ENCODE measurements around the gene ZNF462.

Gene ZNF462

DNA sequence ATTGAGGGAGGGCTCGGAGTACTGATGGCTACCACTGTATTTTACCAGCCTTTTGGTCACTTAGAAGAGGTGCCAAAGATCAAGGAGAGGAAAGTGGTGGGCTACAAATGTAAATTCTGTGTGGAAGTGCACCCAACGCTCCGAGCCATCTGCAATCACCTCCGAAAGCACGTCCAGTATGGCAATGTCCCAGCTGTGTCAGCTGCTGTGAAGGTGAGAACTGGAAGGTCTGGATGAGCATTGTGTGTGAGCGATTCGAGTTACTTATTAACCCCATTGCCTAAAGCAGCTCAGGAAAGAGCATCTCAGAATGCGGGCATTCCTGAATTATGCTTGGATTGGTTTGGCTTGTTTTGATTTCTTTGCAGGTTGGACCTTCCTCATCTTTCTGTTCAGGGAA is 67.5 kb downstream of the ZNF462 start:
- no peak for ATAC-seq

DNA sequence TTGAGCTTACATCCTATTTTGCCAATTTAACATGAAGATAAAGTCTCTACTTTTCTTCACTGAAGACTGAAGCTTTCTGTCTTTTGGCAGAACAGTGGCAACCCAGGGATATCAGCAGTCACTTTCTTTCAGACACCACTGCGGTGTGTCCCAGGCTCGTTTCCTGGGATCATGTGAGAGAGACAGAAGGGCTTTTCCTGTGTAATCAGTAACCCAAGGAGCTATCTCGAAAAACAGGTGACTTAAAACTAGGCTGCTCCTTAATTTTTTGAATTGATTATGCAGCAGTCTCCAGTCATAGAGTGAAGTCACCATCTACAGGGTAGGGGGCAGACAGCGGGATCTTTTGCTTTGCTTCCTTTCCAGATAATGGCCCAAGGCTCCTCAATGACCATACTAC is 68.5 kb downstream of the ZNF462 start:
- ATAC-seq, result no peak

DNA sequence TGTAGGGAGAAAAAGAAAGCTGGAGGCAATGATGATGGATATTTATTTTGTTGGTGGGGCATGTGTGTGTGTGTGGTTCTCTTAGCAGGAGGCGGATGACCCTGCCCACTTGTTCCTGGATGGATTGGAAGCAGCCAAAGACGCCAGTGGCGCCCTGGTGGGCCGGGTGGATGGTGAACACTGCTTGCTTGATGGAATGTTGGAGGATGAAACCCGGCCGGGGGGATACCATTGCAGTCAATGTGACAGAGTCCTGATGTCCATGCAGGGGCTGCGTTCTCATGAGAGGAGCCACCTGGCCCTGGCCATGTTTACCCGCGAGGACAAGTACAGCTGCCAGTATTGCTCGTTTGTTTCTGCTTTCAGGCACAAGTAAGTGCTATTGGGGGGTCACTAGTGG is 69.2 kb downstream of the ZNF462 start:
- ATAC-seq, result no peak

DNA sequence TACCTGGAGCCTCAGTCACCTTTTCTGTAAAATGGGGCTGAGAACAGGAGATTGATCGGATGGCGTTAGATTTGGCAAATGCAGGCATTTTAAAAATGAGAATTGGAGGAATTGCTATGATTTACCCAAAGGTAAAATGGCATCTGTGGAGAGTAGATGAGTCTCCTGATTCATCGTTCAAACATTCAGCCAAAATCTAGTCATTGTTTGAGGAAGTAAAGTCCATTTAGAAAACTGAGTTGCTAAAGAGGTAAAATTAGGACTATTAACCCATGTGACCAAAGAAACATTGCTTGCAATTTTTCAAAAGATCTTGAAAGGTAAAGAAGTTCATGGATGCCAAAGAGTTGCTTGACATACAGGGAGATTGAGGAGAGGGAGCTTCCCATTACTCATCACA is 69.7 kb downstream of the ZNF462 start:
- no peak for ATAC-seq

DNA sequence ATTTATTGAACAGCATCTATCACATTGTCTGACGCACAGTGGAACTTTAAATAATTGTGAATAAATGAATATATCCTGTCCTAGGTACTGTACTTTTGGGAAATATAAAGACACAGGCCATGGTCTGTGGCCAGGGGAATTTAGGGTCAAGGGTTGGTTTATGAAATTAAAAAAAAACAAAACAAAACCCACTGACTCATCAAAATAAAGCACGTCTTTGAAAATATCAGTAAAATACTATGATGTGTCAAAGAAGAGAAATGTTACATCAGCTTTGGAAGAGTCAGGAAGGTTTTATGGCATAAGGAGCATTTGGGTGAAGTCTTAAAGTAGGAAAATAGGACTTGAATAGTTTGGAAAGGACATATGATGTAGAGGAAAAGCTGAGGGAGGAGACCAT is 70.5 kb downstream of the ZNF462 start:
- ATAC-seq, result no peak

DNA sequence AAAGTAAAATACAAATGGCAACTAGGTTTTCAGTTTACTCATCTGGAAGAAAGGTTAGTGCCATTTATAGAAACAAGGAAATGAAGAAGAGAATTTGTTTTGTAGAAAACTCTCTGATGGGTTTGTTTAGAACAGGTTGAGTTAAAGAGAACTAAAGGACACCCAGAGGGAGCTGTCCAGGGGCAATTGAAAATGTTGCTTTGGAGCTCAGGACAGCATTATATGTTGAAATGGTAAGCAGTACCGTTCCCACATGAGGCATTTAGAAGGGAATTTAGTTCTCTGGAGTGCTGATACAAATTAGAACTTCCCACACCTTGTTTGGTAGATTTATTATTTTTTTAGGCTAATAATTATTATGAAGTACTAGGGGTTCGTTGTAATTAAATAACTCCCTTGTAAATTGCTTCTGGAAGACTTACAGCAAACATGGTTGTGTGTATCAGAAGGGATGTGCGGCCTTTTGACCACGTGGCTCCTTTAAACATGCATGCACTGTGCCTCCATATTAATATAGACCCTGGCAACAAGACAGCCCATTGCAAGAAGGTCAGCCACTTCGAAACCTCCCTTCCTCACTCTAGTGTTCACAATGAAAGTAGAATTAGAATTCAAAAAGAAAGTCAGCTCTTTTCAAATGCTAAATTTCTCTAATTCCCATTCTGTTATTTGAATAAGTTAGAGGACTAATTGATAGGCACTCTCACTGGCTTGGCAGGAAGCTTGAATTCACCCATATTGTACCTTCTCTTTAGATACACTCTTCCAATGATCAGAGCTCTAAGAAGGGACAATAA is 71.7 kb downstream of the ZNF462 start:
- ATAC-seq, result no peak

GRCh38 chr9:106936680-106937079 is 73.7 kb downstream of the ZNF462 start:
- no peak for ATAC-seq

GRCh38 chr9:106941916-106942315 is 79.0 kb downstream of the ZNF462 start:
- ATAC-seq, result no peak

DNA sequence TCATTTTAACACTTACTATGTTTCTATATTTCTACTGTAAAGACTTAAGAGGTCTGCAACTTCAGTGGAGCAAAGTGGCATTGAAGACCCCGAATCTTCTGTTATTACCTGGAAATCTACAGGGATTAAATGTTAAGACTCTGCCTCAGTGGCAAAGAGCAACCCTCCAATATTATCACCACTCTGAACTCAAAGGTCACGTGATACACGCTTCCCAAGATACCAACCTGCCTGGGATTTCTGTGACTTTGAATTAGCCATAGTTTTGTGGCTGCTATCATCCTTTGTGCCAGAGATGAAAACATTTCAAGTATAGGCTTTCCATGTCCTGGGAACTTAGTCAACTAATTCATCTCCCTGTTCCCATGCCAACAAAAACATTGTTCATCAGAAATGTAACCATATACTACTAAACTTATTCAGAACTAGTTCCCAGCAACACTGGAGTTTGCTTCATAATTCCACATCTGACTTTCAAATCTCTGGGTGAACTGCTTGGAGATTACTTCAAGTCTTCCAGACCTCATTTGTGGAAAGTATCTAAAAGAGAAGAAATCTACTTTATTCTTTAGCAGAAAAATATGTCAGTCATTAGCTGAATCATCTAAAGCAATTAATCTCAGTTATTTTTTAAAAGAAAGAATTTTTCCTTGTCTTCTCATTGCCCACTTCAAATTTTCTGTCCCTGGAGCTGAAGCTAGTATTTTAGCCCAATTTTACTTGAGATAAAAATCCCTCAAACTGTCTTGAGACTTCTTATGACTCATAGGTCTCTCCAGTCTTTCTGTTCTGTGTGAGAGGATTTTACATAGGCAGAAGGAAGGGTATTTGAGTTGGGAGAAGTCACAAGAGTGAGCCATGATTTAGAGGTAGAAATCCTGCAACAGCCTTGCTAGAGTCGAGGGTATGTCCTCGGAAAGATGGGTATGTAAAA is 83.0 kb downstream of the ZNF462 start:
- no peak for ATAC-seq

GRCh38 chr9:106947106-106947900 is 84.3 kb downstream of the ZNF462 start:
- no peak for ATAC-seq

DNA sequence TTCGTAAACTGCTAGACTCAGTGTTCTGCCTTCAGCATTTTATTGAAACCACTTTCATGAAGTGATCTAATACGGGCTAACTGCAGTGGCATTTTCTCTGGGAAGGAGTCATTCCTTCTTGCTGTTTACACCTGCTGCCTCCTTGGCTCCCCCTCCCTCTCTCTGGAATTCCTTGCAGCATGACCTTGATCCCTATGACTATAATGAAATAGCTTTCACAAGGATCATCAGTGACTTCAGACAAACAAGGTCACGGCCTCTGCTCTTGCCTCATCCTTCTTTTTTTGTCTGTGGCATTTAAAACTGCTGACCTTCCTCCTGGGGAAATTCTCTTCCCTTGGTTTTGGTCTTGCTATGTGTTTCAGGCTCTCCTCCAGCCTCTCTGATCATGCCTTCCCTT is 90.2 kb downstream of the ZNF462 start:
- ATAC-seq, result no peak

DNA sequence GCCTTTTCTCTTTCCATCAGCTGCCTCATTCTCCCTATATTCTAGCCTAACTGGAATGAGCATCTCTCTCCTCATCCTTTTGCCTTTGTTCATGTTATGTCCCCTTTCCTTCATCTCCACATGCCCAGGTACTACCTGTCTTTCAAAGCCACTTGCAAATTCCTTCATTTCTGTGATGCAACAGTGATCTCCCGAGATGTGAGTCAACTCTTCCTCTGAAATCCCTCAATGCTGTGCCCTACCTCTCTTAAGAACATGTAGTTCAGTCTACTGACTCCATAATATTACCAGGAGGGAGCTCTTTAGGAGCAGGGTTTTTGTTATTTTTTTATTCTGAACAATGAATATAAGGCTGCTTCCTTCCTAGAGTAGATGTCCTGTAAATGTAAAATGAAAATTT is 91.6 kb downstream of the ZNF462 start:
- ATAC-seq, result no peak

DNA sequence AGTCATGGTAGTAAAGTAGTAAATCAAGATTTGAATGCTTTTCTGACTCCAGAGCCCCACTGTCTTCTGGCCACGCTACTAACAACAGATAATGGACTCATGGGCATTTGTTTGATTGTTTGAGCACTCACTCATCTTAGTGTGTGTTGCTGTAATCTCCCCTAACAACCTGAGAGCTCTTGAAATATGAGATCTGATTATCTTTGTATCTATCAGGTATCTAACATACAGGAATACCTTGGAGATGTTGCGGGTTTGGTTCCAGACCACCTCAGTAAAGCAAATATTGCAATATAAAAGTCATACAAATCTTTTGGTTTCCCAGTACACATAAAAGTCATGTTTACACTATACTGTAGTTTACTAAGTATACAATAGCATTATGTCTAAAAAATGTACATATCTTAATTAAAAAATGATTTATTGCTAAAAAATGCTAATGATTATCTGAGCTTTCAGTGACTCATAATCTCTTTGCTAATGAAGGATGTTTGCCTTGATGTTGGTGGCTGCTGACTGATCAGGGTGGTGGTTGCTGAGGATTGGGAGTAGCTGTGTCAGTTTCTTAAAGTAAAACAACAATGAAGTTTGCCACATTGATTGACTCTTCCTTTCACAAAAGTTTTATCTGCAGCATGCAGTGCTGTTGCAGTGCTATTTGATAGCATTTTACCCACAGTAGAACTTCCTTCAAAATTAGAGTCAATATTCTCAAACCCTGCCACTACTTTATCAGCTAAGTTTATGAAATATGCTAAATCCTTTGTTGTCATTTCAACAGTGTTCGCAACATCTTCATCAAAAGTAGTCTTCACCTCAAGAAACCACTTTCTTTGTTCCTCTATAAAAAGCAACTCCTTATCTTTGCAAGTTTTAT is 92.2 kb downstream of the ZNF462 start:
- ATAC-seq, result no peak

- ATAC-seq, result no peak
Measured at GRCh38 chr9:106956971-106957370, 94.0 kb downstream of the ZNF462 start.

DNA sequence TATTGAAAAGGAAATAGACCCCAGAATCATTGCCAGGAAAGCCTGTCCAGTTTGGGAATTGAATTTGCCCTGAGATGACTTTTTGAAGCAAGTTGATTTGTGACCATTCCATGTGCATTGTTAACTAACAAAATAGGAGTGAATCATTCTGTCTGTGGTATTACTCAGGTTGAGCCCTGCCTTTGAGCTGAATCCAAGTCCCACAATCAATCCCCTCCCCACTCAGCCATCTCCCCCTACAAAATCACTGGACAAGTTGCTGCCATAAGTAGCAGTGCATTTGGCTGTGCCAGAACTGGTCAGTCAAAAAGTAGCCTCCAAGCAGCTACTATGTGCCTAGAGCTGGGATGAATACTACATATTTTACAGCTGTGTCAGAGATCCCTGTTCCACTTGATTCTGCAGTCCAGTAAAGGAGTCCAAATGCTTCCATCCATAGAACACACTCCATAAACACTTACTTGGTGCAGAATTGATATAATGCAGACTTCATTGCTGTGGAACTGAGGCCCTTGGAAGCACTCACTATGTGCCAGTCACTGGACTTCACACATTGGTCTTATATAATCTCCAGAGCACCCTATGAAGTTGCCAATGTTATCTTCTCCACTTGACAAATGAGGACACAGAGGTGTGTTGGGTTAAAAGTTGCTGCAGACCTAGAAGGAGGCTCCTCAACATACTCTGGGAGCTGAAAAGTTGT is 96.1 kb downstream of the ZNF462 start:
- no peak for ATAC-seq

DNA sequence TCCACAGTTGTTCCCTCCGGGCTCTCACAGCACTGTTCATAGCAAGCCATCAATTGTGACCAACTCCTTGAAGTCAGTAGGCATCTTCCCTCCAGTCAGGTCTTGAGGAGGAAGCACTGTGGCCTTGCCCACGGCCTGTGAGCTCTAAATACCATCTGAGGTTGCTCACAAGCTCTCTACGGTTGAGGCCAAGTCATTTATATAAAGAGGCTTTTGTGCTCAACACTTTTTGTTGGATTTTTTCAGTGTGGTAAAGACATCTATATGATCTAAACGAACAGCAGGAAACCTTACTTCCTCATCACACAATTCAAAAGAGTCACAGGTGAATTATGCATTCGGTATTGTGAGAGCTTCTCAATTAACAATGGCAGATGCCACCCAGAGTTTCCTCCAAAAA is 97.3 kb downstream of the ZNF462 start:
- ATAC-seq, result no peak

- no peak for ATAC-seq
Measured at GRCh38 chr9:106961623-106962022, 98.7 kb downstream of the ZNF462 start.

DNA sequence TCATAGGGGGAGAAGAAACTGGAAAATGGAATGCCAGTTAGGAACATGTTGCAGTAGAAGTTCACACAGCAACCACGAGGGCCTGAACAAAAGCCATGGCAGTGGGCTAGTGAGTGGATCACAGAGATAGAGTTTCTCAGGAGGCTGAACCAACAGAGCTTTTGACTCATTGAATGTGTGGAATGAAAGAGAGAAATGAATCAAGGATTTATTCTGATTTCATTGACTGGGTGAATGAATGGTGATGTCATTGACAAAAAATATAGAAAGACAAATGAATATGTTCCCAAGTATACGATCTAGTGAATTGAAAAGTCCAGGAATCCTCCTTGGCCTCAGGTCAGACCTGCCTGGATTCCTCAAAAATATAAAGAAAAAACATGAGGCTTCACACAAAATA is 99.2 kb downstream of the ZNF462 start:
- no peak for ATAC-seq

- ATAC-seq, result no peak
Measured at GRCh38 chr9:106962615-106963363, 99.8 kb downstream of the ZNF462 start.

DNA sequence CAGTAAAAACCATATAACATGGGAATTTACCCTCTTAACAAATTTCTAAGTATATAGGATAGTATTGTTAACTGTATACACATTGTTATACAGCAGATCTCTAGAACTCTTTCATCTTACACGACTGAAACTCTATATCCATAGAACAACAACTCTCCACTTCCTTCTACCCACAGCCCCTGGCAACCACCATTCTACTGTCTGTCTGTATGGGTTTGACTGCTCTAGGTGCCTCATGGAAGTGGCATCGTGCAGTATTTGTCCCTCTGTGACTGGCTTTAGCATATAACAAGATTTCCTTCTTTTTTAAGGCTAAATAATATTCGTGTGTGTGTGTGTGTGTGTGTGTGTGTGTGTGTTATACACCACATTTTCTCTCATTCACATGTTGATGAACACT is 100.7 kb downstream of the ZNF462 start:
- no peak for ATAC-seq

DNA sequence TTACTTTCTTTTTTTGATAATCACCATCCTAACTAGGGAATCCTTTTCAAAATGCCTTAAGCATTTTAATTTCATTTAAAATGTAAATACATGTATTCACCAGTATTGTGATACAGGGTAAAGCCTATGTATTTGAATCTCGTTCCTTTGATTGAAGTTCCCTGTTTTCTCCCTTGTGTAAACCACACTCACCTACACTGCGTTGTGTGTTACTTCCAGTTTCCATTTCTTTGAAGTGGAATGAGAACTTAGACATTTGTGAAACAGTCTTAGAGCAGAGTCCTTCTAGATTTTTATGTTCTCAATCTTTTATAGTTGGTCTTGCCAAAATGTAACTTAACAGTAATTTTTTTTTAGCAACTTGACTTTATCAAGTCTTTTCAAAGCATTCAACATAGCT is 101.4 kb downstream of the ZNF462 start:
- ATAC-seq, result no peak

Measured in activated CD4-positive, CD25-positive, alpha-beta regulatory T cell treated with anti-CD3 and anti-CD28 coated beads, Interleukin-2, amount 50 U/mL, for 24 hours (primary cell).